Measurements from ENCODE around the gene HS6ST2. TPM values are rescaled to one million over a fixed set of nuclear protein-coding genes. Genes with fewer than 3 reads are reported as not detected.

The HS6ST2 gene
- total and polyA plus RNA-seq, 9 of the 15 experiments (the other 6 are each of a cell fraction or from before 2014, with no cell fraction given): not detected

DNA sequence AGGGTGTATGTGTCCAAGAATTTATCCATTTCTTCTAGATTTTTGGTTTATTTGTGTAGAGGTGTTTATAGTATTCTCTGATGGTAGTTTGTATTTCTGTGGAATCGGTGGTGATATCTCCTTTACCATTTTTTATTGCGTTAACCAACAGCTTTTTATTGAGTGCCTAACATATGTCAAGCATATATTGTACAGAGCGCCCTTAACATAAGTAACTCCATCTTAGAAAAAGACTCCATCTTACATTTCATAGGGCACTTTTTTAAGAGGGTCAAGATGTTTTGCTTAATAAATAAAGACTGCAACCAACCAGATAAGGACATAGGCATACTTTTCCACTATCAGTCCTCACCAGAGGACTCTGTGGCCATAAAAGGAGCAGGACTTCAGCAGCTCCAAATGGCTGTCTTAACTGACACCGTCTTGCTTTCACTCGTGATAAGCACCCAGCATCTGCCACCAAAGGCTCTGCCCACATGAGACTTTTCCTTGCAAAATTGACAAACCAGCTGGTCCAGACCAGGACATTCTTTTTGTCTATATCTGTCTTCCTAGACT, 75.0 kb downstream of the HS6ST2 start (continued):
- TF ChIP-seq TEAD1 (CRISPR knock-in tag; IDR thresholded peaks at IDR 0.05): peak in 1 of 2 experiments; percentile 83; a peak in 2 of 4 replicates
- 0 out of 2 replicates have a peak, but pooled peaks have one; percentile 43 for TF ChIP-seq KLF6 (CRISPR knock-in tag; IDR thresholded peaks at IDR 0.05; ENCODE audit: borderline replicate concordance)
- peak in 1 of 2 experiments; percentile 50; a peak in 1 of 4 replicates for TF ChIP-seq MAZ (CRISPR knock-in tag; conservative IDR thresholded peaks at IDR 0.05 in 1 of 2, IDR thresholded peaks at IDR 0.05 in 1 of 2)
- 0 out of 2 replicates have a peak, but pooled peaks have one; percentile 70 for TF ChIP-seq ZNF668 (CRISPR knock-in tag; IDR thresholded peaks at IDR 0.05)
- TF ChIP-seq BACH1 (tag; IDR thresholded peaks at IDR 0.05): no peak
- peak in 1 of 2 experiments; percentile 17; a peak in 1 of 4 replicates for TF ChIP-seq TRIM24 (IDR thresholded peaks at IDR 0.05)
- peak; percentile 94; the same call in 1 of the 2 replicates for TF ChIP-seq ZNF583 (CRISPR knock-in tag; IDR thresholded peaks at IDR 0.05)
- peak; percentile 91 for TF ChIP-seq GTF2A2 (tag; IDR thresholded peaks at IDR 0.05)
- peak; percentile 15; the same call in 1 of the 2 replicates for TF ChIP-seq NCOR1 (IDR thresholded peaks at IDR 0.05)
- no peak for TF ChIP-seq FOXO4 (CRISPR knock-in tag; IDR thresholded peaks at IDR 0.05)
- no peak for TF ChIP-seq CBX5 (IDR thresholded peaks at IDR 0.05; ENCODE audit: borderline replicate concordance, low read depth)
- TF ChIP-seq, protein P1, sequence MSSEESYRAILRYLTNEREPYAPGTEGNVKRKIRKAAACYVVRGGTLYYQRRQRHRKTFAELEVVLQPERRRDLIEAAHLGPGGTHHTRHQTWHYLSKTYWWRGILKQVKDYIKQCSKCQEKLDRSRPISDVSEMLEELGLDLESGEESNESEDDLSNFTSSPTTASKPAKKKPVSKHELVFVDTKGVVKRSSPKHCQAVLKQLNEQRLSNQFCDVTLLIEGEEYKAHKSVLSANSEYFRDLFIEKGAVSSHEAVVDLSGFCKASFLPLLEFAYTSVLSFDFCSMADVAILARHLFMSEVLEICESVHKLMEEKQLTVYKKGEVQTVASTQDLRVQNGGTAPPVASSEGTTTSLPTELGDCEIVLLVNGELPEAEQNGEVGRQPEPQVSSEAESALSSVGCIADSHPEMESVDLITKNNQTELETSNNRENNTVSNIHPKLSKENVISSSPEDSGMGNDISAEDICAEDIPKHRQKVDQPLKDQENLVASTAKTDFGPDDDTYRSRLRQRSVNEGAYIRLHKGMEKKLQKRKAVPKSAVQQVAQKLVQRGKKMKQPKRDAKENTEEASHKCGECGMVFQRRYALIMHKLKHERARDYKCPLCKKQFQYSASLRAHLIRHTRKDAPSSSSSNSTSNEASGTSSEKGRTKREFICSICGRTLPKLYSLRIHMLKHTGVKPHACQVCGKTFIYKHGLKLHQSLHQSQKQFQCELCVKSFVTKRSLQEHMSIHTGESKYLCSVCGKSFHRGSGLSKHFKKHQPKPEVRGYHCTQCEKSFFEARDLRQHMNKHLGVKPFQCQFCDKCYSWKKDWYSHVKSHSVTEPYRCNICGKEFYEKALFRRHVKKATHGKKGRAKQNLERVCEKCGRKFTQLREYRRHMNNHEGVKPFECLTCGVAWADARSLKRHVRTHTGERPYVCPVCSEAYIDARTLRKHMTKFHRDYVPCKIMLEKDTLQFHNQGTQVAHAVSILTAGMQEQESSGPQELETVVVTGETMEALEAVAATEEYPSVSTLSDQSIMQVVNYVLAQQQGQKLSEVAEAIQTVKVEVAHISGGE (CRISPR knock-in tag; IDR thresholded peaks at IDR 0.05): no peak
- peak; percentile 39; the same call in 1 of the 2 replicates for TF ChIP-seq STAT5B (CRISPR knock-in tag; IDR thresholded peaks at IDR 0.05)
- no peak for TF ChIP-seq COPS2 (conservative IDR thresholded peaks at IDR 0.05)
- TF ChIP-seq NFIC (IDR thresholded peaks at IDR 0.05): peak; percentile 38; the same call in 1 of the 2 replicates
- TF ChIP-seq BHLHE40 (IDR thresholded peaks at IDR 0.05; ENCODE audit: low read length): no peak
- TF ChIP-seq, protein P2, sequence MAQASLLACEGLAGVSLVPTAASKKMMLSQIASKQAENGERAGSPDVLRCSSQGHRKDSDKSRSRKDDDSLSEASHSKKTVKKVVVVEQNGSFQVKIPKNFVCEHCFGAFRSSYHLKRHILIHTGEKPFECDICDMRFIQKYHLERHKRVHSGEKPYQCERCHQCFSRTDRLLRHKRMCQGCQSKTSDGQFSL (CRISPR knock-in tag; IDR thresholded peaks at IDR 0.05): no peak
- TF ChIP-seq, protein P2 (tag; IDR thresholded peaks at IDR 0.05): peak in 1 of 2 experiments; percentile 87; a peak in 2 of 4 replicates
- TF ChIP-seq, protein P3, sequence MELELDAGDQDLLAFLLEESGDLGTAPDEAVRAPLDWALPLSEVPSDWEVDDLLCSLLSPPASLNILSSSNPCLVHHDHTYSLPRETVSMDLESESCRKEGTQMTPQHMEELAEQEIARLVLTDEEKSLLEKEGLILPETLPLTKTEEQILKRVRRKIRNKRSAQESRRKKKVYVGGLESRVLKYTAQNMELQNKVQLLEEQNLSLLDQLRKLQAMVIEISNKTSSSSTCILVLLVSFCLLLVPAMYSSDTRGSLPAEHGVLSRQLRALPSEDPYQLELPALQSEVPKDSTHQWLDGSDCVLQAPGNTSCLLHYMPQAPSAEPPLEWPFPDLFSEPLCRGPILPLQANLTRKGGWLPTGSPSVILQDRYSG (tag; conservative IDR thresholded peaks at IDR 0.05; ENCODE audit: low read depth): peak; percentile 85; the same call in 1 of the 2 replicates
- peak; percentile 73; the same call in 1 of the 2 replicates for TF ChIP-seq HSF4 (CRISPR knock-in tag; IDR thresholded peaks at IDR 0.05; ENCODE audit: borderline replicate concordance)
- peak; percentile 83 for TF ChIP-seq ZNF311 (CRISPR knock-in tag; IDR thresholded peaks at IDR 0.05)
- TF ChIP-seq MBD2 (IDR thresholded peaks at IDR 0.05; ENCODE audit: borderline replicate concordance, low read depth): no peak

All from K562 (cell line).